Pulmonary artery endothelial cell (primary cell): ENCODE results near the gene SVOP. TPM values are rescaled to one million over a fixed set of nuclear protein-coding genes. Genes with fewer than 3 reads are reported as not detected.

Experiments
- DNase-seq: peaks from one replicate; pipeline ENCODE4 v3.0.0-alpha.2; 2011; ENCODE audit warnings: low read depth, low spot score
- total RNA-seq: library from RNA; depleted of rRNA; stranded (reverse); fragments of >200 nt; gene quantifications from 2 replicates; pipeline ENCODE4 v1.2.3, GENCODE V29; 2014

SVOP gene
- total RNA-seq, 1 donor from 2014 or later = not detected

DNA sequence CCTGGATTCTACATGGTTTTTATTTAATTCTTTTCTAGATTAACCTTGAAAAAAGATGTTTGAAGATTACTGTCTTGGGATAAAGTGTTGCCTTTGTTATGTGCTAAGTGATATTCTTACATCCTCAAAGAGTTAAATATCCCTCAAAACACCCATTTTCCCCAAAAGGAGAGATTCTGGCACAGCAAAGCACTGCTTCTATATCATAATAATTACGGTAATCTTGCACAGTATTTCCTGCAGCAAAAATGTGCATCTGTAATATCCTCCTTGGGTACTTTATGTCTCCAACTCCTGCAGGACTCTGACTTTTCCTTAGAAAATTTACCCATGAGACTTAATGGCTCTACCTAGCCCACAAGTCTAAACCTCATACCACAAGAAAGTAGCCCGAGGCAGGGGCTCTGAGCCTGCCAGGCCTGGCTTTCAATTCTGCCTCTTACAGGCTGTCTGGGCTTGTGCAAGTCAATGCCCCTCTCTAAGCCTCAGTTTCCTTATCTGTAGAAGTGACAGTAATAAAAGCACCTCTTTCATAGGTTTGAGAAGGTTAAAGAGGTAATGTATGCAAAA, 45.8 kb downstream of the SVOP start:
- no peak for DNase-seq

DNA sequence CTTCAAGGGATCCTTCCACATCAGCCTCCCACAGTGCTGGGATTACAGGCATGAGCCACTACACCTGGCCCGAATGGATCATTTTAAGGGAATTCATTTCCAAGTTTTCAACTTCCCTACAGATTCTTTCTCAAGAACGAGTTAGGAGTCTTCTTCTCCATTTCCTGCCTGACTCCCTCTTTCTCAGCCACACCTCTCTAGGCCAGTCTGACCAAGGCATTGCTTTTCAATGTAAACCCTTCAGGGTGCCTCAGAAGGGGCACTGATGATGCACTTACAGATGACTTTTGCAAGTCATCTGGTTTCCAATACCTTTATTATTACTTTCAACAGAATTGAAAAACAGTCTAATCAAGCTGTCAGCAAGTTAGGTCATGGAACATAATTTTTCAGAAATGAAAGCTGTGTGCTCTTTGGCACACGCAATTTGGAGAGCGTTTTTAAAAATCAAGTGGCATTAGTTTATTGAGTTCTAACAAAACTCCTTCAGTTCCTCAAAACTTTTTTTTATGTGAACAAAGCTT, 47.2 kb downstream of the SVOP start:
- no peak for DNase-seq

DNA sequence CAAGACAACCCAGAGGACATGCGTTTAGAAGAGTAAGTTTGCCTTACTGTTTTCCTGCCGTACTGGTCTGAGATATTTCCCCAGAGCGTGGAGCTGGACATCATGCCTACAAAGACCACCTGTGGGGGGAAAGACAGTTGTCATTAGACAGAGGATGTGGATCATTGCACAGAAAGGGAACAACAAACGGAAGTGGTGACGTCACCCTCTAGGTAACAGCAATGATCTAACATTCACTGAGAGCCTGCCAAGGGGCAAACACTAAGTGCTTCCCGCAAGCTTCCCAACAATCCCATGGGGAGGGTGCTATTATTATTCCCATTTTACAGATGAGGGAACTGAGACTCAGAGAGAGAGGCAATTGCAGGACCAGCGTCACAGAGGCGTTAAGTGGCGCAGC, 48.5 kb downstream of the SVOP start:
- DNase-seq = no peak

DNA sequence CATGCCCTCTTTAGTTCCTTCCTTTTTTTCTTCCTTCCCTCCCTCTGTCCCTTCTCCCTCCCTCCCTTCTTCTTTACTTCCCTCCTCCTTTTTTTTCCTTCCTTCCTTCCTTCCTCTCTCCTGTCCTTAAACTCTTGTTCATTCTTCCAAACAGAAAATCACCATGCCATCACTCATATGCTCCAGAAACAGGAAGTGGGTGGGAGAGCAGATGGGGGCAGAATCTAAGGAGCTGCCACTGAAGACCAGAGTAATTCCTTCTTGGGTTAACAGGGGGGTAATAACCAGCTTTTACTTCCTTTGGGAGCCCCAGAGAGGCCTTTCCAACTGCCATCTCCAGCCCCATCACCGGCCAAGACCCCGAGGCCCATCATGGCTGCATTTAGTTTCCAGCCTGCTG, 51.2 kb downstream of the SVOP start:
- DNase-seq = no peak

DNA sequence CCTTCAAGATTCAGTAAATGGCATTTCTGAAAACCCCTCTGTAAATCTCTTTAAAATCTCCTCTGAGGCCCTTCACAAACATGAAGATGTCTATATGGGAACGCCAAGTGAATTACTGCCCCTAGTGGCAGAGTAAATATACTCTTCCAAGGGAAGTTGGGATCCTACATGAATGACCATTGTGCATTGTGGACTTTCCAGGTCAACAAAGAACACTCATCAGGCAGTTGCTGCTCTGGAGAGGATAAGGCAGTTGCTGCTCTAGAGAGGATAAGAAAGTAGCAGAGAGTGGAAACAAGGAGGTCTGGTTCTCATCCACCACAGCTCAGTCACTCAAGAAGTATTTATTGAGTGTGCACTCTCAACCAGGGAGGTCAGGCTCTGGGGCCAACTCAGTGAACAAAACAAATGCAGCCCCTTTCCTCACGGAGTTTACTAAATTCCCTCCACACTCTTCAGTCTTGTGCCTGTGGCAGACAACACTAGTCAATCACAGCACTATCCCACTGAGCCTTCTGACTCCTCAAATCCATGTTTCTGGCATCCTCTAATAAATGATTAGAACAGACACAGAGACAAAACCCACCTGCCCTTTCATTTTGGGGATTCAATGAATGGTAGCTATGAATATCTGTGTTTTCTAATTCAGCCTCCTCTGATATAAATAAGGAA, 52.9 kb downstream of the SVOP start:
- no peak for DNase-seq

DNA sequence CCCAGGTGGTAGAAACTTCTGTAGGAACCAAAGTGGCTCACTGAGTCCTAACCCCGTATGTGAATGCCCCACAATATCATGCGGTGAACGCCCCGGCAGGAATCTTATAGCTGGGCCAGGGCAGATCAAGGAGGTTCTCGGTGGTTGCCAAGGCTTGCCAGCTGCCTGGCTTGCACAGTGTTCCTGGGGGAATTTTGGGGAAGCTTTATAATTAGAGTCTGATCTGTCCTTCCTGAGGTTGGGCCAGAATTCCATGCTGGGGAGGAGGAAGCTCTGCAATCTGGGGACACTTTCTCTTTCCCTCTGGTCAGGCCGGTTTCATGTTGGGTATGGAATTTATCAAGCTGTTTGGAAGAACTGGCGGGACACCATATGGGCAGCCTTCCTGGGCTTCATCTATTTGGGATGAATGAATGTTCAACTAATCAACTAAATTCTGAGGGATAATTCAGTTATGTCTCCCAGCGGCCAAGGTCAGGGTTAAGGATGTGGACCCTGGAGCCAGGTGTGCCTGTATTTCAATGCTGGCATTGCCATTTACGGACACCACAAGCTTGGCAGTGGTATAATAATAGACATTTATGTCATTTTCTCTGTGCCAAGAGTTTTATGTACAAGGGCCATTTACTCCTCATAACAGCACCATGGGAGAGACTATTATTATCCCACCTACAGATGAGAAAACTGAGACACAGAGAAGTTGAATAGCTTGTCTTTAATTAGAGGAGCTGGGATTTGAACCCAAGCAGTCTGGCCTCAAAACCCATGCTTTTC, 54.3 kb downstream of the SVOP start:
- DNase-seq = no peak

DNA sequence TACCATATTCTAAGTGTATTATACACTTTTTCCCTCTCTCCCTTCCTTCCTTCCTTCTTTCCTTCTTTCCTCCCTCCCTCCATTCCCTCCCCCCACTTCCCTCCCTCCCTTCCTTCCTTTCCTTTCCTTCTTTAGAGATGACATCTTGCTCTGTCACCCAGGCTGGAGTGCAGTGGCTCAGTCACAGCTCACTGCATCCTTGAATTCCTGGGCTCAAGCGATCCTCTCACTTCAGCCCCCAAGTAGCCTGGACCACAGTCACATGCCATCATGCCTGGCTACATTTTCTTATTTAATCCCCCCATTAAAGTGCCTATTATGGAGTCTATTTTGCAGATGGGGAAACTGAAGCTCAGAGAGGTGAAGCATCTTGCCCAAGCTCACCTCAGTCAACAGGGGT, 55.0 kb downstream of the SVOP start:
- DNase-seq = no peak

DNA sequence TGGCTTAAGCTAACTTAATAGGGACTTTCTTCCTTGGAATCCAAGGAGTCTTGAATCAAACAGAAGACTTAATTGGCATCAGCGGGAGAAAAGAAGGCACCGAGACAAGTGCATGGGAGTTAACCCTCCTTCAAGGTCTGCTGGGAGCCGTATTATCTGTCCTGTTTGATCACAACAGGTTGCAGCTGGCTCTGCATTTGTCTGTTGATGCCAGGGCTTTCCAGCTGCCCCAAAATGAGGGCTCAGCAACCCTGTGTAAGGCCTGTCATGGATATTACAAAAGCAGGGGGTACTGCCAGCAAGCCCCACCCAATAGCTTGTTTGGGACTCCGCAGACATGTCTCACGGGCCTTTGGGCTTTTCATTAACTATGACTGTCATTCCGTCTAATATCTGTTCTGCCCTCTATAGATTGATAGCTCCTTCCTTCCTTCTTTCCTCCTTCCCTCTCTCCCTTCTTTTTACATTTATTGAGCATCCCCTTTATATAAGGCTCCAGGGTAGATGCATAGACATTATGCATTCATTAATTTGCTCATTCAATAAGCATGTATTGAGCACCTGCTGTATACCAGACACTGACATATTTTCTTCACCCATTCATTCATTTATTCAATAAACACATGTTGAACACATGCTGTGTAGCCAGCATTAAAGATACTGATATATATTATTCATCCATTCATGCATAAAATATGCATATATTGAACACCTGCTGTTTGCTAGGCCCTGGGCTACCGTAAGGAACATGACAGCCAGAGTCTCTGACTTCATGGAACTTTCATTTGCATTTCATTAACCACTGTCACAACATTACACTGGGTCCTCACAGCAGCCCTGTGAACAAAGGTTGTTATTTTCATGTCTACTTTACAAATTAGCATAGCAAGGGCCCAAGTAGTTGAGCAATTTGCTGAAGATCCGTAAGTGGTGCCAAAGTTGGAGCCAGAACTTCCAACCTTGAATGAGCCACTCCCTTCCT, 56.2 kb downstream of the SVOP start:
- no peak for DNase-seq

DNA sequence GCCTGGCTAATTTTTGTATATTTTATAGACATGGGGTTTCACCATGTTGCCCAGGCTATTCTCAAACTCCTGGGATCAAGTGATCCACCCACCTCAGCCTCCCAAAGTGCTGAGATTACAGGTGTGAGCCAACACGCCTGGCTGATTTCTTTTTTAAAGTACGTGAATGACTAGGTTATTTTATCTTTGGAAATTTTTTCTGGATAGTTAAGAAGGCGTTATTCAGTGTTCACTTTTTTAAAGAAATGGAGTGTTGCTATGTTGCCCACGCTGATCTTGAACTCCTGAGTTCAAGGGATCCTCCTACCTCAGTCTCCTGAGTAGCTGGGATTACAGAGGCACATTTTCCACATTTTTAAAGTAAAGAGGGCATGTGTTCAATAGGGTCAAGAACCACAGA, 58.6 kb downstream of the SVOP start:
- no peak for DNase-seq

DNA sequence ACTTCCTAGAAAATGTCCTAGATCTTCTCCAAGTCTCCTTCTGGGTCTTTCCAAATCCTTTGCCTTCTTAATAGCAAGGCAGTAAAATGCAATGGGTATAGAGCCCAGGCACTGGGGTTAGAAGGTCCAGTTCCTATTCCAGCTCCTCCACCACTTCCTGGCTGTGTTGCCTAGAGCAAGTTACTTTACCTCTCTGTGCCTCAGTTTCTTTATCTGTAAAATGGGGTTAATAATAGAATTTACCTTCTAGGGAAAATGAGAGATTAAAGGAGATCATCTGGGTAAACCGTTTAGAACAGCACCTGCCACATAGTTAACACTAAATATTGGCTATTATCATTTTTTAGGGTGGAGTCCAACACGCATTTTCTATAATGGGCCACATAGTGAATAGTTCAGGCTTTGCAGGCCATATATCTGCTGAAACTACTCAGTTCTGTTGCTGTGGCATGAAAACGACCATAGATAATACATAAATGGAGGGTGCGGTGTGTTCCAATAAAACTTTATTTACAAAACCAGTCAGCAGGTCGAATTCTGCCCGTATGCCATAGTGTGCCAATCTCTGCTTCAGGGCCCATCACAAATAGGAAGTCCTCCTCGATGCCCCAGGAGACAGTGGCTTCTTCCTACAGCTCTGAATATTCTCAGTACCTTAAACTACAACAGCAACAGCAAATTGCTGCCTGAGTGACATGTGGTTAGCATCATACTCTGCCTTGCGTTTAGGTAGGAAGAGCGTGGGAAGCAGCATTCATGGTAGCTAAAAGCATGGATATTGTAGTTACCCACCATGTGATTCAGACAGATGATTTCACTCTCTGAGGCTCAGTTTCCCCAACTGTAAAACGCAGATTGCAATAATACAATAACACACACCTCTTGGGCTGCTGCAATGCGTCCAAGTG, 60.9 kb downstream of the SVOP start:
- no peak for DNase-seq

DNA sequence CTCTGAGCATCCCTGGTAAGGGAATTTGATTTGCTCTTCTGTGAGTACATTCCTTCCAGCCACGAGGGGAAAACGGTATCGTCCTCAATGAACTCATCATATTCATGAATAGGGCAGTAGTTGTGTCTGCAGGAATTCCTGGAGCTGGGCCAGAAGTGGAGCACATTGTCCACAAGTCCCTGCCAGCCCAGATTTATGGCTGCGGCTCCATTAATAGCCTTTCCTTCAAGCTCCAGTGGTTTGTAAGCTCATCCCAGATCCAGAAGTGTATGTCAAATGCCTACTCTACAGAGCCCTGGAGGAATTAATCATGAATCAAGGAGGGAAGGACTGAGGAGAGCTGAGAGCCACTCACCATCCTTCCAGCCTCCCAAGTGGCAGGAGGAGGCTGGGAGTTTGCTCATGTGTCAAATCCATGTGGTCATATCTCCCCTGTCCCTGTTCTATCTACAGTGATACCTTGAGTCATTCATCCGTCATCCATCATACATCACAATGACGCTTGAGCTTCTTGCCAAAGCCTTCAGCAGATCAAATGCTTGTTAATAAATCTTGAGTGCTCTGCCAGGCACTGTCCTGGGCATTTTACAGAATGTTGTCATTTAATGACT, 65.5 kb downstream of the SVOP start:
- no peak for DNase-seq

DNA sequence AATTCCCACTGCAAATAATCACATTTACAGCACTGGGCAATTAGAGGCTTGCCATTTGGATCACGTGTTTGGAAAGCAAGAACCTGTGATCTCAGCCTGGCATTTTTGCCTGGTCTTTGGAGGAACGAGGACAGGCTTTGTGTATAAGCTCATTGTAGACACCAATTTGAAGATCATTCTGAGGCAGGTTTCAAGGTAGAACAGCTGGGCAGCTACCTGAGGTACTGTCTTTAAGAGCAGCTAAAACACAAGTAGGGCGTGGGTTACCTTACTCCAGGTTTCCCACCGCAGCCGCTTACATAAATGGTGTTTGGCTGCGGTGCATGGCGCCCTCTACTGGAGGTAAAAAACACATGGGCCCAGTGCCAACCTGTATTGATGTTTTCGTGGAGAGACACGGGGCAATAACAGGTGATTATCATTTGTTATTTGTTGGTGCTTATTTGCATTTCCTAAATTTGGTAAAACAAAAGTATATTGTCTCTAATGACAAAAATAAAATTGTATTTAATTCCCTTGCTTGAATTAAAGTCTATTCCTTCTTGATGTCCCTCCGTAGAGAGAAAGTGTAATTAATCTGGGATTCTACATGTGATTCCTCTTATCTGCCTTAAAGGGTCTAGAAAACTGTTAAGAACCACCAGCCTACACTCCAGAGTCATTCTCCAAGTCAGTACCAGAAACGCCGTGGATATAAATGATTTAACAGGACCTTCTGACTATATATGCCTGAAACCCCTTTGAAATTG, 69.7 kb downstream of the SVOP start:
- DNase-seq = peak; percentile 27

DNA sequence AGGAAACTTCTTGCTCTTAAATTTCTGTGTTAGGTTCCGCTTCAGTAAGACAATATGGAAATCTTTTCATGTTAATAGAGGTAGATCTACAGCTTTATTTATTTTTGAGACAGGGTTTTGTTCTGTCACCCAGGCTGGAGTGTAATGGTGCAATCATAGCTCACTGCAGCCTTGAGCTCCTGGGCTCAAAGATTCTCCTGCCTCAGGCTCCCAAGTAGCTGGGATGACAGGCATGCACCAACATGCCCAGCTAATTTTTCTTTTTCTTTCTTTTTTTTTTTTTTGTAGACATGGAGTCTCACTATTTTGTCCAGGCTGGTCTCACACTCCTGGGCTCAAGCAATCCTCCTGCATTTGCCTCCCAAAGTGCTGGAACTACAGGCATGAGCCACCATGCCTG, 70.9 kb downstream of the SVOP start:
- DNase-seq = no peak

DNA sequence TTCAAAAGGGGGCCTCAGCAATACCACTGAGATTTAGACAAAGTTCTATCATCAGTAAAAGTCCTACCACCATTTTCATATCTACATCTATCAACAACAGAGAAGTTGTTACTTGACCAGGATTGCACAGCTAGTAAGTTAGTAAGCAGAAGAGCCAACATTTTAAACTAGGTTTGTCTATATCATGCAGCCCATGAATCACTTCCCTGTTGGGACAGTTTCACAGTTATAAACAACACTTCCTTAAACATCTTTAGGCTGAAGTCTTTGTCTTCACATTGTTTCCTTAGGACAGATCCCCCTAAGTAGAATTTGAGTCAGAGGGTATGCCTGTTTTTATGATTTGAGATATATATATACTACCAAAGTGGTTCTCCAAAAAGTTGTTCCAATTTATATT, 72.5 kb downstream of the SVOP start:
- DNase-seq = no peak

DNA sequence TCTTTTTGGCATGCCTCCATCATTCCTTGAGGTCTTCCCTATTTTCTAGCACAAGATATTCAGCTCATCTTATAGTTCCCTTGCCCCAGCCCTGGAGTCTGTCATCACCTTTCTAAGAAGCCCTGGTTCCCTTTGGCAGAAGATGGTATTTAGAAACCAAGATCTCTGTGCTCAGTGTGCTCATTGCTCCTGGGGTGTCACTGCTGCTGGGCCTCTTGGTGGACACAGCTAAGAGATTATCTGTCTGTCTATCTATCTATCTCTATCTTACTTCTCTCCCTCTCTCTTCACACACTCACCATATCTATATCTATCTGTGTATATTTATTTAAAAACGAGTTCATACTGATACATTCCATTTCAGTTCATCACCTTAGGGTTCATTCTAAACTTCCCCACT, 73.8 kb downstream of the SVOP start:
- no peak for DNase-seq

DNA sequence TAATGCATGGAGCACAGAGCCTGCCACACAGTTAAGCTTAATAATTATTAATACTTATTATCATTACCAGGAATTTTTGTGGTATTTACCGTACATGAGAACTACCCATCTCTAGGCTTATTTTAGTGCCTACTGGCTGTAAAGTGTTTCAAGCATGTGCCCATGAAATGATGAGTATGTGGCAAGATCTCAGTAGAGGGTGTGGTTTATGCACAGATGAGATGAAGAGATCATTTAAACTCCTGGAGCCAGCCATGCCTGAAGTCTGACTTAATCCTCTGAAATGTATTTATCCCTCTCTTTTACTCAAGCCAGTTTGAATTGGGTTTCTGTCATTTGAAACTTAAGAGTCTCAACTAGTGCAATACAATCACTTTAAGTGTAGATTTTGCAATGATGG, 80.7 kb downstream of the SVOP start:
- DNase-seq = no peak

DNA sequence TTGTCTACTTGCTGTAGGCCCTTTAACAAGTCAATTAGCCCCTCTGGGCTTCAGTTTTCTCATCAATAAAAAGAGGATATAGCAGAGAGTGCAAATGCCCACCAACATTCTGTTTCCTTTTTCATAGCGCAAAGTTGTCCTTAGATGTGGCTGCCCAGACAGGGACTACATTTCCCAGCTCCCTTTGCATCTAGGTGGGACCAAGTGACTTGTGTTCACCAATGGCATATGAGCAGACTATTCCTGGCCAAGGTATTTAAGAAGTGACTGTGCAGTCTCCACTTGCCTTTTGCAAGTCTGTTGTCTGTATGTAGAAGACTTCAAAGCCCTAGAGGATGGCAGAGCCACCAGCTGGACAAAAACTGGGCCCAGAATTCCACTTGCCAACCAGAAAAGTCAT, 81.3 kb downstream of the SVOP start:
- DNase-seq = no peak

DNA sequence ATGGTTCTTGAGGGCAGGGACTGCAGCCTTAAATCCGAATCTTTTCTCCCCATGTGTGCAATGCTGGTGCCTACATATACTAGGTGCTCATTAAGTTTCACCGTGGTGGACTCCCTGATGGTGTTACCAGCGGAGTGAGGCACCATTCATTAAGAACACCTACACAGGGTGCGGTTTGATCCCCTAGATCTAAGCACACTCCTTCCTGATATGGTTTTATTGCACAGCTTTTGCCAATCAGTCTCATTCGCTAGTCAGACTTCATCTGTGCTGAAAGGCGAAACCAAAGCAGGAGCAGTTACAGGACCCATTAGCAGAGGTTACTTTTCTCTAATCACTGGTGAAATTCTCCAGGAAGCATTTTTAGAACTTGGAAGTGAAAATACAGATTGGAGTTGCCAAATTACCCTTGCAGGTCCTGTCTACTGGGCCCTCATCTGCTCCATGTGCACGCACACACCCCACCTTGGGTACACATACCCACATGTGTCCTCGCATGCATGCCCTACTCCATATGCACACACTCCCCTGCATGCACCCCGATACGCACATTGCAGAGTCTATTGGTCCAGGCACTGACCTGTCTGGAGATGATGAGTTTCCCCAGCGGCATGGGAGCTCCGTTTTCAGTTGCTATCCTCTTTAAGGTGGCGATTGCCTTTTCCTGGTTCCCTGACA, 82.5 kb downstream of the SVOP start:
- no peak for DNase-seq
